Activated CD8-positive, alpha-beta T cell treated with anti-CD3 and anti-CD28 coated beads for 36 hours (primary cell): ENCODE data around the gene FAM187B. TPM values are rescaled to one million over a fixed set of nuclear protein-coding genes. Genes with fewer than 3 reads are reported as not detected.
"Not testable (repeated sequence)": the region's sequence is repeated elsewhere in the genome, so short reads cannot be mapped to it uniquely, and the experiment has no call there.

Experiments used
- ATAC-seq: fragments of 200-7000 bp; cut with Tn5 transposase; one replicate; pipeline ENCODE4 v1.10.0; 2021; ENCODE audit warnings: mild to moderate bottlenecking, moderate library complexity
- CTCF ChIA-PET: fragments of 350-600 bp; sonication (Branson Sonifier 250); formaldehyde crosslinking; loops from one replicate; lab custom pipeline; 2021; ENCODE audit warnings: antibody characterized with exemption; lab: Charles Lee
- POLR2A ChIA-PET: fragments of 350-600 bp; sonication (Branson Sonifier 250); formaldehyde crosslinking; loops from one replicate; lab custom pipeline; 2021; ENCODE audit warnings: antibody characterized with exemption; lab: Charles Lee
- DNase-seq: peaks from one replicate; pipeline ENCODE4 v3.0.0-alpha.2; 2020
- H3K27ac Mint-ChIP-seq: one replicate; pipeline ENCODE4 v1.8.0; 2021; ENCODE audit warnings: mild to moderate bottlenecking, mixed read lengths
- H3K27me3 Mint-ChIP-seq: one replicate; pipeline ENCODE4 v1.8.0; 2021; ENCODE audit warnings: mixed read lengths
- H3K36me3 Mint-ChIP-seq: one replicate; pipeline ENCODE4 v1.8.0; 2021; ENCODE audit warnings: low read depth, mixed read lengths
- H3K4me1 Mint-ChIP-seq: one replicate; pipeline ENCODE4 v1.8.0; 2021; ENCODE audit warnings: low read depth, mixed read lengths
- H3K4me3 Mint-ChIP-seq: one replicate; pipeline ENCODE4 v1.8.0; 2021; ENCODE audit warnings: mild to moderate bottlenecking, moderate library complexity, mixed read lengths
- H3K9me3 Mint-ChIP-seq: one replicate; pipeline ENCODE4 v1.8.0; 2021; ENCODE audit warnings: mixed read lengths
- CTCF ChIP-seq: fragments of 200-600 bp; IDR thresholded peaks from one replicate; pipeline ENCODE4 v1.8.0; 2022; ENCODE audit warnings: antibody characterized with exemption, mild to moderate bottlenecking
- intact Hi-C: fragments of 100-400 bp; cut with micrococcal nuclease; formaldehyde crosslinking; loops from one replicate; pipeline ENCODE4 v1.10.0; 2022
- total RNA-seq, 2 experiments: library from RNA; stranded (reverse); gene quantifications; one replicate each; pipeline ENCODE4 v1.2.3, GENCODE V29; 2021

FAM187B gene
- total RNA-seq, 2 experiments from 2014 or later: not detected

- ChIA-PET CTCF (interaction anchor here (0.6 to 1.6 kb wide), 3 partner anchors 16 to 158 kb away, joined by 3 to 4 read pairs (median 3); no protein-coding TSS in a partner anchor), POLR2A (interaction anchor here (0.6 to 0.9 kb wide), 2 partner anchors 13 to 14 kb away, joined by 3 read pairs; no protein-coding TSS in a partner anchor)
- ATAC-seq: peak; percentile 62
- intact Hi-C loops: no loop called here
- no peak for DNase-seq
- H3K27ac Mint-ChIP-seq: no peak overlapping the region
- H3K4me1 Mint-ChIP-seq: peaks cover 13% of the 10 kb centered on the region
- TF ChIP-seq CTCF: no peak
- no peaks in the 10 kb centered on the region for H3K27me3 Mint-ChIP-seq
- no peak overlapping the region for H3K4me3 Mint-ChIP-seq
- H3K9me3 Mint-ChIP-seq: no peaks in the 10 kb centered on the region
- no peaks in the 10 kb centered on the region for H3K36me3 Mint-ChIP-seq
These were observed 3.6 kb downstream of the FAM187B start for GRCh38 chr19:35224681-35225571.

GRCh38 chr19:35223862-35224505 lies 4.6 kb downstream of the FAM187B start:
- ChIA-PET POLR2A (interaction anchor here (0.7 kb wide), 1 partner anchor 674 kb away, joined by 3 read pairs; no protein-coding TSS in a partner anchor), CTCF (interaction anchor here (1.2 kb wide), 1 partner anchor 180 kb away, joined by 3 read pairs; no protein-coding TSS in a partner anchor)
- no peak for ATAC-seq

GRCh38 chr19:35223084-35223790 lies 5.3 kb downstream of the FAM187B start:
- intact Hi-C loops: no loop called here
- no peak overlapping the region for H3K27ac Mint-ChIP-seq
- ChIA-PET POLR2A (interaction anchor here (0.7 to 2.0 kb wide), 3 partner anchors 12 to 674 kb away, joined by 3 to 5 read pairs (median 4); no protein-coding TSS in a partner anchor), CTCF (interaction anchor here (1.2 kb wide), 1 partner anchor 179 kb away, joined by 3 read pairs; no protein-coding TSS in a partner anchor)
- peaks cover 4% of the 10 kb centered on the region for H3K9me3 Mint-ChIP-seq
- no peak overlapping the region for H3K4me3 Mint-ChIP-seq
- H3K36me3 Mint-ChIP-seq: no peaks in the 10 kb centered on the region
- no peaks in the 10 kb centered on the region for H3K27me3 Mint-ChIP-seq
- no peak for TF ChIP-seq CTCF
- H3K4me1 Mint-ChIP-seq: peaks cover 13% of the 10 kb centered on the region
- DNase-seq (no peak), ATAC-seq (no peak)

More at GRCh38 chr19:35223862-35224505, 4.6 kb downstream of the FAM187B start:
- no peaks in the 10 kb centered on the region for H3K27me3 Mint-ChIP-seq
- no peak overlapping the region for H3K27ac Mint-ChIP-seq
- no peaks in the 10 kb centered on the region for H3K9me3 Mint-ChIP-seq
- no peak for TF ChIP-seq CTCF
- no peak overlapping the region for H3K4me3 Mint-ChIP-seq
- intact Hi-C loops: no loop called here
- no peaks in the 10 kb centered on the region for H3K36me3 Mint-ChIP-seq
- H3K4me1 Mint-ChIP-seq: peaks cover 13% of the 10 kb centered on the region
- no peak for DNase-seq

GRCh38 chr19:35222373-35223015 lies 6.0 kb downstream of the FAM187B start:
- ATAC-seq: no peak
- POLR2A ChIA-PET: interaction anchor here (1.7 to 2.0 kb wide), 2 partner anchors 12 to 59 kb away, joined by 4 to 5 read pairs; no protein-coding TSS in a partner anchor
- no peak overlapping the region for H3K4me3 Mint-ChIP-seq
- H3K9me3 Mint-ChIP-seq: peaks cover 4% of the 10 kb centered on the region
- intact Hi-C loops: no loop called here
- H3K27ac Mint-ChIP-seq: no peak overlapping the region
- no peaks in the 10 kb centered on the region for H3K27me3 Mint-ChIP-seq
- peaks cover 13% of the 10 kb centered on the region for H3K4me1 Mint-ChIP-seq
- no peaks in the 10 kb centered on the region for H3K36me3 Mint-ChIP-seq
- no peak for DNase-seq
- TF ChIP-seq CTCF: no peak
- CTCF ChIA-PET: interaction anchor here (0.8 to 1.2 kb wide), 2 partner anchors 74 to 178 kb away, joined by 3 read pairs; no protein-coding TSS in a partner anchor

- intact Hi-C loops, H3K27ac Mint-ChIP-seq, H3K36me3 Mint-ChIP-seq, H3K9me3 Mint-ChIP-seq, CTCF ChIA-PET, H3K27me3 Mint-ChIP-seq, ATAC-seq, H3K4me3 Mint-ChIP-seq, DNase-seq: not testable (repeated sequence)
- H3K4me1 Mint-ChIP-seq: peaks cover 17% of the 10 kb centered on the region
- POLR2A ChIA-PET: interaction anchor here (1.7 kb wide), 1 partner anchor 30 kb away, joined by 3 read pairs; no protein-coding TSS in a partner anchor
These were observed 7.5 kb downstream of the FAM187B start for GRCh38 chr19:35220973-35221590.
